Activated naive CD4-positive, alpha-beta T cell treated with Interleukin-2 at 50 U/mL for 16 hours (primary cell): ENCODE results near the gene ANOS1.
"Not testable (repeated sequence)": the region's sequence is repeated elsewhere in the genome, so short reads cannot be mapped to it uniquely, and the experiment has no call there.

Source experiments
- DNase-seq: peaks from one replicate; pipeline ENCODE4 v3.0.0-alpha.2; 2020

ANOS1 gene

GRCh38 chrX:8607326-8607725 is 124.6 kb downstream of the ANOS1 start:
- no peak for DNase-seq

GRCh38 chrX:8604131-8604530 is 127.8 kb downstream of the ANOS1 start:
- no peak for DNase-seq

GRCh38 chrX:8591501-8591900 is 140.4 kb downstream of the ANOS1 start:
- DNase-seq: no peak

GRCh38 chrX:8586953-8587352 is 145.0 kb downstream of the ANOS1 start:
- no peak for DNase-seq

GRCh38 chrX:8579602-8580001 is 152.3 kb downstream of the ANOS1 start:
- no peak for DNase-seq

GRCh38 chrX:8576821-8577220 is 155.1 kb downstream of the ANOS1 start:
- DNase-seq: no peak

GRCh38 chrX:8565729-8566128 is 166.2 kb downstream of the ANOS1 start:
- DNase-seq: no peak

GRCh38 chrX:8548446-8548845 is 183.5 kb downstream of the ANOS1 start:
- no peak for DNase-seq

- DNase-seq: no peak
Measured at GRCh38 chrX:8546715-8547114, 185.2 kb downstream of the ANOS1 start.

- no peak for DNase-seq
Measured at GRCh38 chrX:8520791-8521190, 211.1 kb downstream of the ANOS1 start.

- no peak for DNase-seq
Measured at GRCh38 chrX:8520178-8520577, 211.8 kb downstream of the ANOS1 start.

GRCh38 chrX:8504451-8504850 is 227.5 kb downstream of the ANOS1 start:
- DNase-seq: no peak

GRCh38 chrX:8502101-8502500 is 229.8 kb downstream of the ANOS1 start:
- DNase-seq: not testable (repeated sequence)

- no peak for DNase-seq
Measured at GRCh38 chrX:8500203-8500602, 231.7 kb downstream of the ANOS1 start.

- DNase-seq: not testable (repeated sequence)
Measured at GRCh38 chrX:8495036-8495435, 236.9 kb downstream of the ANOS1 start.

- no peak for DNase-seq
Measured at GRCh38 chrX:8484360-8484949, 247.5 kb downstream of the ANOS1 start.
